ENCODE measurements around the gene CAMTA2. TPM values are rescaled to one million over a fixed set of nuclear protein-coding genes. Genes with fewer than 3 reads are reported as not detected.

CAMTA2 gene
- total and polyA plus RNA-seq, 2 experiments from 2014 or later: 4.4 to 8.7 TPM

DNA sequence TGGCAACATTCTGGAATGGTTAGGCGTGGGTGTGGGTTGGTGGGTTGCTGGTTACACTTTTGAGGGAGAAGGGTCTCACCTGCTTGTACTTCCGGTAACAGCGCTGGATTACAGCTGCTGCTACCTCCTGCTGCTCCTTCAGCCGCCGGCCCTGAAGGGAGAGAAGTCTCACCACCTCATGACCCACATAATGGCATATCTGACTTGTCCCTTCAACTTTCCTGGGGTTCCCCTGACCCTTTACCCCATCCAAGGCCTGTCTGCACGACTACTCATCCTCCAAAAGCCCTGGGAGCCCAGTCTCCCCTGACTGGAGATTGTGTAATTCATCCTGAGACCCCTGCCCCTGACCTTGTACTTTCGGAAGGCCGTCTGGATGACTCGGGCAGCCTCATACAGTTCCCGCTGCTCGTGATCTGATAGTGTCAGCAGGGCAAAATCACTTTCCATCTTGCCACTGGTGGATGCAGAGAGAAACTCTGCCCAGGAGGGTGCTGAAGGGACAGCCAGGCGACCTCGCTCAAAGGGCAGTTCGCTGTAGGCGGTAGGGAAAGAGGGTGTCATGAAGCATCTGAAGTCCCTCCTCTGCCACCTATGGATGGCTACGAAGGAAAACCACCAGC, 17.8 kb downstream of the CAMTA2 start:
- ATAC-seq (no peak), DNase-seq (ENCODE audit: low spot score) (no peak)
- peak overlapping the region; percentile 99 for H3K4me2 ChIP-seq
- peaks cover 32% of the 10 kb centered on the region for H3K79me2 ChIP-seq (replicated peaks; ENCODE audit: insufficient read depth)
- no peaks in the 10 kb centered on the region; the same call in 1 of the 2 replicates for H3K36me3 ChIP-seq (ENCODE audit: insufficient read depth)
- H3K9me2 ChIP-seq (ENCODE audit: insufficient read depth): no peaks in the 10 kb centered on the region
- peaks cover 26% of the 10 kb centered on the region for H3K4me1 ChIP-seq (ENCODE audit: insufficient read depth)
- peaks cover 16% of the 10 kb centered on the region for H3K9me3 Mint-ChIP-seq
- no peak overlapping the region for H3K27ac Mint-ChIP-seq
- peaks cover 19% of the 10 kb centered on the region; the same call in 1 of the 2 replicates for H3F3A ChIP-seq (replicated peaks; ENCODE audit: low read depth)
- 0 out of 2 replicates have a peak overlapping the region, but pooled peaks have one; percentile 97 for H3K27ac ChIP-seq (ENCODE audit: low read depth)
- H3K4me3 ChIP-seq: peak overlapping the region; percentile 59
- H3K27me3 Mint-ChIP-seq (ENCODE audit: insufficient read depth, low read depth, poor library complexity): peaks cover 33% of the 10 kb centered on the region
- TF ChIP-seq CTCF (conservative IDR thresholded peaks at IDR 0.05; ENCODE audit: low read depth in 2 of 2): no peak
- TF ChIP-seq ZNF114 (CRISPR knock-in tag; IDR thresholded peaks at IDR 0.05): no peak
- no peak for TF ChIP-seq JUNB (IDR thresholded peaks at IDR 0.05; ENCODE audit: unreplicated experiment)
- no peak for TF ChIP-seq POLR2AphosphoS5 (IDR thresholded peaks at IDR 0.05; ENCODE audit: low read depth)
- TF ChIP-seq CREB1 (CRISPR knock-in tag; IDR thresholded peaks at IDR 0.05; ENCODE audit: low read depth): no peak
- TF ChIP-seq EZH2phosphoT487 (IDR thresholded peaks at IDR 0.05; ENCODE audit: unreplicated experiment): no peak
- TF ChIP-seq, protein P1, sequence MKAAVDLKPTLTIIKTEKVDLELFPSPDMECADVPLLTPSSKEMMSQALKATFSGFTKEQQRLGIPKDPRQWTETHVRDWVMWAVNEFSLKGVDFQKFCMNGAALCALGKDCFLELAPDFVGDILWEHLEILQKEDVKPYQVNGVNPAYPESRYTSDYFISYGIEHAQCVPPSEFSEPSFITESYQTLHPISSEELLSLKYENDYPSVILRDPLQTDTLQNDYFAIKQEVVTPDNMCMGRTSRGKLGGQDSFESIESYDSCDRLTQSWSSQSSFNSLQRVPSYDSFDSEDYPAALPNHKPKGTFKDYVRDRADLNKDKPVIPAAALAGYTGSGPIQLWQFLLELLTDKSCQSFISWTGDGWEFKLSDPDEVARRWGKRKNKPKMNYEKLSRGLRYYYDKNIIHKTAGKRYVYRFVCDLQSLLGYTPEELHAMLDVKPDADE (IDR thresholded peaks at IDR 0.05): no peak
- TF ChIP-seq, protein P2, sequence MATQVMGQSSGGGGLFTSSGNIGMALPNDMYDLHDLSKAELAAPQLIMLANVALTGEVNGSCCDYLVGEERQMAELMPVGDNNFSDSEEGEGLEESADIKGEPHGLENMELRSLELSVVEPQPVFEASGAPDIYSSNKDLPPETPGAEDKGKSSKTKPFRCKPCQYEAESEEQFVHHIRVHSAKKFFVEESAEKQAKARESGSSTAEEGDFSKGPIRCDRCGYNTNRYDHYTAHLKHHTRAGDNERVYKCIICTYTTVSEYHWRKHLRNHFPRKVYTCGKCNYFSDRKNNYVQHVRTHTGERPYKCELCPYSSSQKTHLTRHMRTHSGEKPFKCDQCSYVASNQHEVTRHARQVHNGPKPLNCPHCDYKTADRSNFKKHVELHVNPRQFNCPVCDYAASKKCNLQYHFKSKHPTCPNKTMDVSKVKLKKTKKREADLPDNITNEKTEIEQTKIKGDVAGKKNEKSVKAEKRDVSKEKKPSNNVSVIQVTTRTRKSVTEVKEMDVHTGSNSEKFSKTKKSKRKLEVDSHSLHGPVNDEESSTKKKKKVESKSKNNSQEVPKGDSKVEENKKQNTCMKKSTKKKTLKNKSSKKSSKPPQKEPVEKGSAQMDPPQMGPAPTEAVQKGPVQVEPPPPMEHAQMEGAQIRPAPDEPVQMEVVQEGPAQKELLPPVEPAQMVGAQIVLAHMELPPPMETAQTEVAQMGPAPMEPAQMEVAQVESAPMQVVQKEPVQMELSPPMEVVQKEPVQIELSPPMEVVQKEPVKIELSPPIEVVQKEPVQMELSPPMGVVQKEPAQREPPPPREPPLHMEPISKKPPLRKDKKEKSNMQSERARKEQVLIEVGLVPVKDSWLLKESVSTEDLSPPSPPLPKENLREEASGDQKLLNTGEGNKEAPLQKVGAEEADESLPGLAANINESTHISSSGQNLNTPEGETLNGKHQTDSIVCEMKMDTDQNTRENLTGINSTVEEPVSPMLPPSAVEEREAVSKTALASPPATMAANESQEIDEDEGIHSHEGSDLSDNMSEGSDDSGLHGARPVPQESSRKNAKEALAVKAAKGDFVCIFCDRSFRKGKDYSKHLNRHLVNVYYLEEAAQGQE (IDR thresholded peaks at IDR 0.05; ENCODE audit: unreplicated experiment): no peak
- no peak for TF ChIP-seq EZH2 (IDR thresholded peaks at IDR 0.05; ENCODE audit: low read depth, unreplicated experiment)
- no peak for TF ChIP-seq STAT1 (IDR thresholded peaks at IDR 0.05; ENCODE audit: unreplicated experiment)
- TF ChIP-seq, protein P3, sequence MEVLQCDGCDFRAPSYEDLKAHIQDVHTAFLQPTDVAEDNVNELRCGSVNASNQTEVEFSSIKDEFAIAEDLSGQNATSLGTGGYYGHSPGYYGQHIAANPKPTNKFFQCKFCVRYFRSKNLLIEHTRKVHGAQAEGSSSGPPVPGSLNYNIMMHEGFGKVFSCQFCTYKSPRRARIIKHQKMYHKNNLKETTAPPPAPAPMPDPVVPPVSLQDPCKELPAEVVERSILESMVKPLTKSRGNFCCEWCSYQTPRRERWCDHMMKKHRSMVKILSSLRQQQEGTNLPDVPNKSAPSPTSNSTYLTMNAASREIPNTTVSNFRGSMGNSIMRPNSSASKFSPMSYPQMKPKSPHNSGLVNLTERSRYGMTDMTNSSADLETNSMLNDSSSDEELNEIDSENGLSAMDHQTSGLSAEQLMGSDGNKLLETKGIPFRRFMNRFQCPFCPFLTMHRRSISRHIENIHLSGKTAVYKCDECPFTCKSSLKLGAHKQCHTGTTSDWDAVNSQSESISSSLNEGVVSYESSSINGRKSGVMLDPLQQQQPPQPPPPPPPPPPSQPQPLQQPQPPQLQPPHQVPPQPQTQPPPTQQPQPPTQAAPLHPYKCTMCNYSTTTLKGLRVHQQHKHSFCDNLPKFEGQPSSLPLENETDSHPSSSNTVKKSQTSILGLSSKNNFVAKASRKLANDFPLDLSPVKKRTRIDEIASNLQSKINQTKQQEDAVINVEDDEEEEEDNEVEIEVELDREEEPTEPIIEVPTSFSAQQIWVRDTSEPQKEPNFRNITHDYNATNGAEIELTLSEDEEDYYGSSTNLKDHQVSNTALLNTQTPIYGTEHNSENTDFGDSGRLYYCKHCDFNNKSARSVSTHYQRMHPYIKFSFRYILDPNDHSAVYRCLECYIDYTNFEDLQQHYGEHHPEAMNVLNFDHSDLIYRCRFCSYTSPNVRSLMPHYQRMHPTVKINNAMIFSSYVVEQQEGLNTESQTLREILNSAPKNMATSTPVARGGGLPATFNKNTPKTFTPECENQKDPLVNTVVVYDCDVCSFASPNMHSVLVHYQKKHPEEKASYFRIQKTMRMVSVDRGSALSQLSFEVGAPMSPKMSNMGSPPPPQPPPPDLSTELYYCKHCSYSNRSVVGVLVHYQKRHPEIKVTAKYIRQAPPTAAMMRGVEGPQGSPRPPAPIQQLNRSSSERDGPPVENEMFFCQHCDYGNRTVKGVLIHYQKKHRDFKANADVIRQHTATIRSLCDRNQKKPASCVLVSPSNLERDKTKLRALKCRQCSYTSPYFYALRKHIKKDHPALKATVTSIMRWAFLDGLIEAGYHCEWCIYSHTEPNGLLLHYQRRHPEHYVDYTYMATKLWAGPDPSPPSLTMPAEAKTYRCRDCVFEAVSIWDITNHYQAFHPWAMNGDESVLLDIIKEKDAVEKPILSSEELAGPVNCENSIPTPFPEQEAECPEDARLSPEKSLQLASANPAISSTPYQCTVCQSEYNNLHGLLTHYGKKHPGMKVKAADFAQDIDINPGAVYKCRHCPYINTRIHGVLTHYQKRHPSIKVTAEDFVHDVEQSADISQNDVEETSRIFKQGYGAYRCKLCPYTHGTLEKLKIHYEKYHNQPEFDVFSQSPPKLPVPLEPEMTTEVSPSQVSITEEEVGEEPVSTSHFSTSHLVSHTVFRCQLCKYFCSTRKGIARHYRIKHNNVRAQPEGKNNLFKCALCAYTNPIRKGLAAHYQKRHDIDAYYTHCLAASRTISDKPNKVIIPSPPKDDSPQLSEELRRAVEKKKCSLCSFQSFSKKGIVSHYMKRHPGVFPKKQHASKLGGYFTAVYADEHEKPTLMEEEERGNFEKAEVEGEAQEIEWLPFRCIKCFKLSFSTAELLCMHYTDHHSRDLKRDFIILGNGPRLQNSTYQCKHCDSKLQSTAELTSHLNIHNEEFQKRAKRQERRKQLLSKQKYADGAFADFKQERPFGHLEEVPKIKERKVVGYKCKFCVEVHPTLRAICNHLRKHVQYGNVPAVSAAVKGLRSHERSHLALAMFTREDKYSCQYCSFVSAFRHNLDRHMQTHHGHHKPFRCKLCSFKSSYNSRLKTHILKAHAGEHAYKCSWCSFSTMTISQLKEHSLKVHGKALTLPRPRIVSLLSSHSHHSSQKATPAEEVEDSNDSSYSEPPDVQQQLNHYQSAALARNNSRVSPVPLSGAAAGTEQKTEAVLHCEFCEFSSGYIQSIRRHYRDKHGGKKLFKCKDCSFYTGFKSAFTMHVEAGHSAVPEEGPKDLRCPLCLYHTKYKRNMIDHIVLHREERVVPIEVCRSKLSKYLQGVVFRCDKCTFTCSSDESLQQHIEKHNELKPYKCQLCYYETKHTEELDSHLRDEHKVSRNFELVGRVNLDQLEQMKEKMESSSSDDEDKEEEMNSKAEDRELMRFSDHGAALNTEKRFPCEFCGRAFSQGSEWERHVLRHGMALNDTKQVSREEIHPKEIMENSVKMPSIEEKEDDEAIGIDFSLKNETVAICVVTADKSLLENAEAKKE (CRISPR knock-in tag; IDR thresholded peaks at IDR 0.05): no peak
- no peak for TF ChIP-seq NANOG (IDR thresholded peaks at IDR 0.05; ENCODE audit: borderline replicate concordance)
- 0 out of 2 replicates have a peak, but pooled peaks cover 9% of the 10 kb centered on the region for H4K20me1 ChIP-seq (replicated peaks; ENCODE audit: insufficient read depth)
- peaks cover 60% of the 10 kb centered on the region for H3K36me3 Mint-ChIP-seq (ENCODE audit: low read depth)
- no peak overlapping the region for H2AFZ ChIP-seq
- peaks cover 35% of the 10 kb centered on the region for H3K4me1 Mint-ChIP-seq
- peaks cover 18% of the 10 kb centered on the region for H3K27me3 ChIP-seq (ENCODE audit: insufficient read depth)
- H3K4me3 Mint-ChIP-seq: no peak overlapping the region

Data from GM23338 (cell line).